DND-41 (cell line): ENCODE measurements around the gene REM1.

Experiments used
- EZH2 ChIP-seq: IDR thresholded peaks from 3 replicates; pipeline ENCODE4 v1.6.1; 2012; ENCODE audit warnings: borderline replicate concordance, low read depth, mild to moderate bottlenecking, moderate library complexity, low read length, inconsistent platforms; ENCODE audit not compliant: severe bottlenecking
- TF ChIP-seq, protein P1 (sequence below): IDR thresholded peaks from 2 replicates; pipeline ENCODE4 v1.5.1; 2012; ENCODE audit warnings: borderline replicate concordance, low read length, moderate library complexity, mild to moderate bottlenecking; ENCODE audit not compliant: poor library complexity, severe bottlenecking; ENCODE audit errors: extremely low read depth

GRCh38 chr20:31449511-31450414 is 25.3 kb upstream of the REM1 start:
- TF ChIP-seq, protein P1, sequence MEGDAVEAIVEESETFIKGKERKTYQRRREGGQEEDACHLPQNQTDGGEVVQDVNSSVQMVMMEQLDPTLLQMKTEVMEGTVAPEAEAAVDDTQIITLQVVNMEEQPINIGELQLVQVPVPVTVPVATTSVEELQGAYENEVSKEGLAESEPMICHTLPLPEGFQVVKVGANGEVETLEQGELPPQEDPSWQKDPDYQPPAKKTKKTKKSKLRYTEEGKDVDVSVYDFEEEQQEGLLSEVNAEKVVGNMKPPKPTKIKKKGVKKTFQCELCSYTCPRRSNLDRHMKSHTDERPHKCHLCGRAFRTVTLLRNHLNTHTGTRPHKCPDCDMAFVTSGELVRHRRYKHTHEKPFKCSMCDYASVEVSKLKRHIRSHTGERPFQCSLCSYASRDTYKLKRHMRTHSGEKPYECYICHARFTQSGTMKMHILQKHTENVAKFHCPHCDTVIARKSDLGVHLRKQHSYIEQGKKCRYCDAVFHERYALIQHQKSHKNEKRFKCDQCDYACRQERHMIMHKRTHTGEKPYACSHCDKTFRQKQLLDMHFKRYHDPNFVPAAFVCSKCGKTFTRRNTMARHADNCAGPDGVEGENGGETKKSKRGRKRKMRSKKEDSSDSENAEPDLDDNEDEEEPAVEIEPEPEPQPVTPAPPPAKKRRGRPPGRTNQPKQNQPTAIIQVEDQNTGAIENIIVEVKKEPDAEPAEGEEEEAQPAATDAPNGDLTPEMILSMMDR = no peak
- TF ChIP-seq EZH2 = no peak
